ENCODE data around the gene DUSP19.

- TF ChIP-seq, protein P1, sequence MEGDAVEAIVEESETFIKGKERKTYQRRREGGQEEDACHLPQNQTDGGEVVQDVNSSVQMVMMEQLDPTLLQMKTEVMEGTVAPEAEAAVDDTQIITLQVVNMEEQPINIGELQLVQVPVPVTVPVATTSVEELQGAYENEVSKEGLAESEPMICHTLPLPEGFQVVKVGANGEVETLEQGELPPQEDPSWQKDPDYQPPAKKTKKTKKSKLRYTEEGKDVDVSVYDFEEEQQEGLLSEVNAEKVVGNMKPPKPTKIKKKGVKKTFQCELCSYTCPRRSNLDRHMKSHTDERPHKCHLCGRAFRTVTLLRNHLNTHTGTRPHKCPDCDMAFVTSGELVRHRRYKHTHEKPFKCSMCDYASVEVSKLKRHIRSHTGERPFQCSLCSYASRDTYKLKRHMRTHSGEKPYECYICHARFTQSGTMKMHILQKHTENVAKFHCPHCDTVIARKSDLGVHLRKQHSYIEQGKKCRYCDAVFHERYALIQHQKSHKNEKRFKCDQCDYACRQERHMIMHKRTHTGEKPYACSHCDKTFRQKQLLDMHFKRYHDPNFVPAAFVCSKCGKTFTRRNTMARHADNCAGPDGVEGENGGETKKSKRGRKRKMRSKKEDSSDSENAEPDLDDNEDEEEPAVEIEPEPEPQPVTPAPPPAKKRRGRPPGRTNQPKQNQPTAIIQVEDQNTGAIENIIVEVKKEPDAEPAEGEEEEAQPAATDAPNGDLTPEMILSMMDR (IDR thresholded peaks at IDR 0.05): no peak
- no peak for TF ChIP-seq EZH2 (IDR thresholded peaks at IDR 0.05; ENCODE audit: borderline replicate concordance, insufficient read depth, low read depth, low read length, poor library complexity, severe bottlenecking)
Measured at GRCh38 chr2:183079139-183079775, 710 bp downstream of the DUSP19 start.

Measured in B cell (primary cell).